H9 (cell line): ENCODE results near the gene KLHDC1. TPM values are rescaled to one million over a fixed set of nuclear protein-coding genes. Genes with fewer than 3 reads are reported as not detected.
"Not testable (repeated sequence)": the region's sequence is repeated elsewhere in the genome, so short reads cannot be mapped to it uniquely, and the experiment has no call there.

Experiments used
- DNase-seq: peaks from one replicate; pipeline ENCODE4 v3.0.0-alpha.2; 2017
- H2AFZ ChIP-seq: one replicate; pipeline ENCODE4 v1.6.1; 2013; ENCODE audit warnings: mild to moderate bottlenecking, low read length, control low read depth, moderate library complexity
- H2AK5ac ChIP-seq: 2 replicates; pipeline ENCODE4 v1.6.1; 2013; ENCODE audit warnings: low read length, control low read depth, mixed read lengths; ENCODE audit not compliant: insufficient read length
- H2BK120ac ChIP-seq: one replicate; pipeline ENCODE4 v1.6.1; 2013; ENCODE audit warnings: low read depth, mild to moderate bottlenecking, low read length, control low read depth, inconsistent platforms; ENCODE audit not compliant: poor library complexity, severe bottlenecking
- H2BK12ac ChIP-seq: 2 replicates; pipeline ENCODE4 v1.6.1; 2013; ENCODE audit warnings: low read length, control low read depth, mixed read lengths, low read depth; ENCODE audit not compliant: insufficient read length
- H2BK15ac ChIP-seq: 2 replicates; pipeline ENCODE4 v1.6.1; 2013; ENCODE audit warnings: low read depth, low read length, control low read depth
- H2BK20ac ChIP-seq: one replicate; pipeline ENCODE4 v1.6.1; 2013; ENCODE audit warnings: low read depth, mild to moderate bottlenecking, low read length, control low read depth, inconsistent platforms; ENCODE audit not compliant: poor library complexity, severe bottlenecking
- H2BK5ac ChIP-seq: 2 replicates; pipeline ENCODE4 v1.6.1; 2013; ENCODE audit warnings: low read length, control low read depth, mixed read lengths; ENCODE audit not compliant: insufficient read length
- H3K14ac ChIP-seq: 2 replicates; pipeline ENCODE4 v1.6.1; 2013; ENCODE audit warnings: low read length, control low read depth; ENCODE audit not compliant: insufficient read depth
- H3K18ac ChIP-seq: 2 replicates; pipeline ENCODE4 v1.6.1; 2013; ENCODE audit warnings: low read depth, mild to moderate bottlenecking, mixed read lengths, low read length, control low read depth; ENCODE audit not compliant: insufficient read length
- H3K23ac ChIP-seq: 2 replicates; pipeline ENCODE4 v1.6.1; 2013; ENCODE audit warnings: low read length, control low read depth, mixed read lengths, low read depth; ENCODE audit not compliant: insufficient read length
- H3K23me2 ChIP-seq: 2 replicates; pipeline ENCODE4 v1.6.1; 2013; ENCODE audit warnings: low read depth, mild to moderate bottlenecking, mixed read lengths, low read length, control low read depth; ENCODE audit not compliant: insufficient read length, poor library complexity, severe bottlenecking
- H3K27ac ChIP-seq: 2 replicates; pipeline ENCODE4 v1.5.1; 2013; ENCODE audit warnings: low read length, control low read depth, mixed read lengths, low read depth; ENCODE audit not compliant: insufficient read length
- H3K27me3 ChIP-seq: 2 replicates; pipeline ENCODE4 v1.6.1; 2013; ENCODE audit warnings: low read length, control low read depth, inconsistent platforms; ENCODE audit not compliant: insufficient read depth
- H3K4ac ChIP-seq: 2 replicates; pipeline ENCODE4 v1.6.1; 2013; ENCODE audit warnings: low read depth, mild to moderate bottlenecking, control low read depth, inconsistent platforms, low read length, moderate library complexity
- H3K4me1 ChIP-seq: 2 replicates; pipeline ENCODE4 v1.6.1; 2013; ENCODE audit warnings: low read length, control low read depth, inconsistent platforms; ENCODE audit not compliant: insufficient read depth
- H3K4me2 ChIP-seq: 2 replicates; pipeline ENCODE4 v1.6.1; 2013; ENCODE audit warnings: low read length, control low read depth, mixed read lengths; ENCODE audit not compliant: insufficient read length, insufficient read depth
- H3K56ac ChIP-seq: 2 replicates; pipeline ENCODE4 v1.6.1; 2013; ENCODE audit warnings: low read depth, mild to moderate bottlenecking, mixed read lengths, low read length, control low read depth; ENCODE audit not compliant: insufficient read length
- H3K79me1 ChIP-seq: 2 replicates; pipeline ENCODE4 v1.6.1; 2013; ENCODE audit warnings: low read depth, mild to moderate bottlenecking, moderate library complexity, low read length, control low read depth, inconsistent platforms; ENCODE audit not compliant: insufficient read depth, poor library complexity, severe bottlenecking
- H3K79me2 ChIP-seq: 2 replicates; pipeline ENCODE4 v1.6.1; 2013; ENCODE audit warnings: low read length, control low read depth, inconsistent platforms; ENCODE audit not compliant: insufficient read depth
- H3K9ac ChIP-seq: 2 replicates; pipeline ENCODE4 v1.6.1; 2013; ENCODE audit warnings: low read length, control low read depth, mixed read lengths; ENCODE audit not compliant: insufficient read length; ENCODE audit errors: extremely low read depth
- H3K9me3 ChIP-seq: one replicate; pipeline ENCODE4 v1.6.1; 2013; ENCODE audit warnings: low read depth, low read length, inconsistent platforms; ENCODE audit not compliant: control insufficient read depth
- H3T11ph ChIP-seq: one replicate; pipeline ENCODE4 v1.6.1; 2013; ENCODE audit warnings: mild to moderate bottlenecking, low read length, control low read depth, inconsistent platforms
- H4K20me1 ChIP-seq: one replicate; pipeline ENCODE4 v1.6.1; 2013; ENCODE audit not compliant: control insufficient read depth, insufficient read length, insufficient read depth
- H4K5ac ChIP-seq: 2 replicates; pipeline ENCODE4 v1.6.1; 2013; ENCODE audit warnings: low read depth, mild to moderate bottlenecking, mixed read lengths, low read length, control low read depth; ENCODE audit not compliant: insufficient read length
- H4K8ac ChIP-seq: replicated peaks from 2 replicates; pipeline ENCODE4 v1.6.1; 2013; ENCODE audit warnings: low read length, control low read depth, mixed read lengths, low read depth; ENCODE audit not compliant: insufficient read length
- H4K91ac ChIP-seq: 2 replicates; pipeline ENCODE4 v1.6.1; 2013; ENCODE audit warnings: low read depth, mild to moderate bottlenecking, moderate library complexity, mixed read lengths, low read length, control low read depth; ENCODE audit not compliant: insufficient read length
- H3K27ac Mint-ChIP-seq, 3 experiments: 2 replicates in 2 of 3; 3 replicates in 1 of 3; pipeline ENCODE4 v1.8.0; 2020 to 2021; ENCODE audit warnings: mixed read lengths in 3 of 3, mild to moderate bottlenecking in 1 of 3, moderate library complexity in 1 of 3
- H3K27me3 Mint-ChIP-seq: 2 replicates; pipeline ENCODE4 v1.8.0; 2021; ENCODE audit warnings: low read depth, mild to moderate bottlenecking, moderate library complexity, mixed read lengths
- H3K36me3 Mint-ChIP-seq, 3 experiments: 2 replicates in 2 of 3; 3 replicates in 1 of 3; pipeline ENCODE4 v1.8.0; 2020 to 2021; ENCODE audit warnings: low read depth in 3 of 3, mixed read lengths in 3 of 3; ENCODE audit not compliant: insufficient read depth in 1 of 3
- H3K4me1 Mint-ChIP-seq, 2 experiments: 2 replicates each; pipeline ENCODE4 v1.8.0; 2020; ENCODE audit warnings: mixed read lengths in 2 of 2
- H3K4me3 Mint-ChIP-seq, 2 experiments: 2 replicates in 1 of 2; 3 replicates in 1 of 2; pipeline ENCODE4 v1.8.0; 2020 to 2021; ENCODE audit warnings: mild to moderate bottlenecking in 2 of 2, mixed read lengths in 2 of 2, moderate library complexity in 1 of 2
- H3K9me3 Mint-ChIP-seq, 2 experiments: 2 replicates in 1 of 2; 3 replicates in 1 of 2; pipeline ENCODE4 v1.8.0; 2020; ENCODE audit warnings: mild to moderate bottlenecking in 2 of 2, mixed read lengths in 2 of 2, moderate library complexity in 1 of 2
- WGBS: extraction: QIAGEN DNeasy Blood & Tissue Kit; methylation state at CpG from one replicate; pipeline ENCODE4 v1.1.7; 2013; ENCODE audit warnings: missing lambda C conversion rate, low lambda C conversion rate, mixed read lengths; ENCODE audit not compliant: insufficient read length; ENCODE audit errors: extremely low coverage; 5-methylcytosine and 5-hydroxymethylcytosine counted together
- total RNA-seq: library from RNA; stranded (reverse); gene quantifications from 2 replicates; pipeline ENCODE4 v1.2.1, GENCODE V29; 2021

Gene KLHDC1
- total RNA-seq, 1 experiment from 2014 or later: not detected

DNA sequence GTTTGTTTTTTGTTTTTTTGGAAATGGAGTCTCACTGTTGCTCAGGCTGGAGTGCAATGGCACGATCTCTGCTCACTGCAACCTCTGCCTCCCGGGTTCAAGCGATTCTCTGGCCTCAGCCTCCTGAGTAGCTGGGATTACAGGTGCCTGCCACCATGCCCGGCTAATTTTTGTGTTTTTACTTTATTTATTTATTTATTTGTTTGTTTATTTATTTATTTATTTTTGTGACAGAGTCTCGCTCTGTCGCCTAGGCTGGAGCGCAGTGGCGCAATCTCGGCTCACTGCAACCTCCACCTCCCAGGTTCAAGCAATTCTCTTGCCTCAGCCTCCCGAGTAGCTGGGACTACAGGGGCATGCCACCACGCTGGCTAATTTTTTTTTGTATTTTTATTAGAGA is 18.1 kb downstream of the KLHDC1 start:
- H3K9me3 ChIP-seq, H2AK5ac ChIP-seq: not testable (repeated sequence)
- no CpG with 5 or more reads among the region's 11 CpGs for WGBS

More for the DNA sequence above, 18.1 kb downstream of the KLHDC1 start:
- not testable (repeated sequence) for H3K4me2 ChIP-seq, H3K23ac ChIP-seq, H3K4me3 Mint-ChIP-seq, H3K4ac ChIP-seq, H3K56ac ChIP-seq, H4K91ac ChIP-seq, DNase-seq, H3K79me1 ChIP-seq, H3K27ac Mint-ChIP-seq, H3K27me3 ChIP-seq, H2BK15ac ChIP-seq, H4K5ac ChIP-seq, H2BK120ac ChIP-seq, H3K36me3 Mint-ChIP-seq, H3K14ac ChIP-seq, H4K20me1 ChIP-seq, H2AFZ ChIP-seq, H3K79me2 ChIP-seq, H2BK12ac ChIP-seq, H3K9me3 Mint-ChIP-seq, H3K23me2 ChIP-seq, H2BK5ac ChIP-seq, H3K27ac ChIP-seq, H3K27me3 Mint-ChIP-seq, H4K8ac ChIP-seq, H2BK20ac ChIP-seq, H3K9ac ChIP-seq, H3K18ac ChIP-seq, H3K4me1 ChIP-seq, H3T11ph ChIP-seq, H3K4me1 Mint-ChIP-seq
